ENCODE results near the gene MBD5.

DNA sequence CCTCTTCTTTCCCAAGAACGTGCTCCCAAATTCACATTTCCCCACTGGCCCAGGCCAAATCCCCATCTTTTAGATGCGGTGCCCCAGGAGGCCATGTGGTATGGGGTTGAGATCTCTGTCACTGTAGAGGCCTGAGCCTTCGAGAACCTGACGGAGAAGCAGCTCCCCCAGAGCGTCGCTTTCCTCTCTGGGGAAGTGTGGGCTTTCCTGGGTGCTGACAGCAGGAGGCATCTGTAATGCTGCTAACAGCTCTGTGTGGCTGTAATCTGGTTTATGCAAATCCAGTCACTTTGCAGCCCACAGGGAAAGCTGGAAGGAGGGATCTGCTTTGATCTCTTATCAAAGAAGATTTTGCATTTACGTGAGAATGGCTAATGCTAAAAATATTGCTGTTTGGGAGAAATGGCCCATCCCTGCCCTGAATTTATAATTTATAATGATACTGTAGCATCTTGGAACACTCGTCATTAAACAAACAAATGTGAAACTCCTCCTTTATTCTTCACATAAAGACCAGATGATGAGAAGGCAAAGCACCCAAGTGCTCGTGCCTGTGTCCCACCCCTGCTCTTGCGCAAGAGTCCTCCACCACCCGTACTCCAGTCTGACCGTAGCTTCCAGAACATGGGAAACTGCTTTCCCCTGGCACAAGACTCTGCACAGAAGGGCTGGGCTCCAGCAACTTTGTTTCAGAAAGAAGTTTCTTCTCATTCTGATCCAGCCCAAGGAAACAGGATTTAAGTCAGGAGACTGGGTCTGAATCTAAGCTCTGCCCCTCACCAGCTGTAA is 513.7 kb downstream of the MBD5 start:
- TF ChIP-seq CTCF (conservative IDR thresholded peaks at IDR 0.05 in 1 of 2, IDR thresholded peaks at IDR 0.05 in 1 of 2; ENCODE audit: extremely low read depth in 1 of 2, insufficient read depth in 1 of 2, low read depth in 1 of 2, low read length in 2 of 2) (no peak), EZH2 (IDR thresholded peaks at IDR 0.05; ENCODE audit: borderline replicate concordance, low read length) (no peak)

All from mammary epithelial cell (primary cell).